Measurements from ENCODE around the gene MSL3B.

The MSL3B gene

GRCh38 chr2:233816334-233816733, 51.9 kb downstream of the MSL3B start:
- no peak for DNase-seq

GRCh38 chr2:233815861-233816260, 52.3 kb downstream of the MSL3B start:
- no peak for DNase-seq

Data from activated CD4-positive, alpha-beta T cell treated with anti-CD3 and anti-CD28 coated beads, Interleukin-10, Interleukin-2, amounts not matched to agents 100 ng/mL and 50 ng/mL, durations not matched to agents 16 hours and 8 hours (primary cell).